ACHN (cell line): ENCODE results near the gene DNM1L.

Experiments
- DNase-seq: peaks from one replicate; pipeline ENCODE4 v3.0.0-alpha.2; 2015
- in situ Hi-C: cut with HindIII; loops from 2 replicates; pipeline ENCODE4 v1.10.0; 2017; ENCODE audit warnings: low sequenced_read_pairs, low pct_ligation_motif_present, low pct_unique_long_range_greater_than_20kb

Gene DNM1L

GRCh38 chr12:32679091-32679919 lies at the start of gene DNM1L:
DNM1L (plus strand) TSS chr12:32679301; CDS start chr12:32679364, 63 bp downstream.
- in situ Hi-C loops: no loop called here
- peak; percentile 99 for DNase-seq

GRCh38 chr12:32641287-32641901 lies 37.7 kb upstream of the DNM1L start:
- no peak for DNase-seq
- in situ Hi-C loops: loop anchor here (25.0 kb wide), 1 partner anchor 279 kb away; no protein-coding TSS in a partner anchor

GRCh38 chr12:32644431-32644830 lies 34.7 kb upstream of the DNM1L start:
- no peak for DNase-seq
- in situ Hi-C loops: loop anchor here (25.0 kb wide), 1 partner anchor 282 kb away; no protein-coding TSS in a partner anchor

GRCh38 chr12:32647275-32647674 lies 31.8 kb upstream of the DNM1L start:
- DNase-seq: no peak
- in situ Hi-C loops: loop anchor here (25.0 kb wide), 1 partner anchor 285 kb away; no protein-coding TSS in a partner anchor

- DNase-seq: no peak
- in situ Hi-C loops: no loop called here
Observed at GRCh38 chr12:32650508-32650907, 28.6 kb upstream of the DNM1L start.

GRCh38 chr12:32651151-32651955 lies 27.7 kb upstream of the DNM1L start:
- in situ Hi-C loops: no loop called here
- no peak for DNase-seq

- in situ Hi-C loops: no loop called here
- no peak for DNase-seq
Observed at GRCh38 chr12:32651956-32652210, 27.2 kb upstream of the DNM1L start.

- no peak for DNase-seq
- in situ Hi-C loops: no loop called here
Observed at GRCh38 chr12:32659908-32660440, 19.1 kb upstream of the DNM1L start.

GRCh38 chr12:32661706-32662105 lies 17.4 kb upstream of the DNM1L start:
- in situ Hi-C loops: no loop called here

GRCh38 chr12:32662665-32663064 lies 16.4 kb upstream of the DNM1L start:
- no peak for DNase-seq
- in situ Hi-C loops: no loop called here

More at GRCh38 chr12:32661706-32662105, 17.4 kb upstream of the DNM1L start:
- no peak for DNase-seq

GRCh38 chr12:32666018-32666417 lies 13.1 kb upstream of the DNM1L start:
- in situ Hi-C loops: no loop called here
- peak; percentile 40 for DNase-seq

GRCh38 chr12:32669584-32669983 lies 9.5 kb upstream of the DNM1L start:
- DNase-seq: no peak
- in situ Hi-C loops: no loop called here

GRCh38 chr12:32671930-32672780 lies 6.9 kb upstream of the DNM1L start:
- peak; percentile 71 for DNase-seq
- in situ Hi-C loops: no loop called here

- in situ Hi-C loops: no loop called here
- DNase-seq: no peak
Observed at GRCh38 chr12:32679920-32680237, 778 bp downstream of the DNM1L start.

- in situ Hi-C loops: no loop called here
- no peak for DNase-seq
Observed at GRCh38 chr12:32680787-32681186, 1.7 kb downstream of the DNM1L start.

- in situ Hi-C loops: no loop called here
- no peak for DNase-seq
Observed at GRCh38 chr12:32681272-32681671, 2.2 kb downstream of the DNM1L start.

- in situ Hi-C loops: no loop called here
Observed at GRCh38 chr12:32686340-32686739, 7.2 kb downstream of the DNM1L start.

GRCh38 chr12:32688786-32689185 lies 9.7 kb downstream of the DNM1L start:
- no peak for DNase-seq

More at GRCh38 chr12:32686340-32686739, 7.2 kb downstream of the DNM1L start:
- DNase-seq: no peak

More at GRCh38 chr12:32688786-32689185, 9.7 kb downstream of the DNM1L start:
- in situ Hi-C loops: no loop called here
